NCI-H345 (cell line): ENCODE data around the gene DNM3.
"Not testable (repeated sequence)": the region's sequence is repeated elsewhere in the genome, so short reads cannot be mapped to it uniquely, and the experiment has no call there.

ENCODE experiments used
- DNase-seq: peaks from one replicate; lab custom pipeline; 2025; lab: John Stamatoyannopoulos, UW

Gene DNM3

DNA sequence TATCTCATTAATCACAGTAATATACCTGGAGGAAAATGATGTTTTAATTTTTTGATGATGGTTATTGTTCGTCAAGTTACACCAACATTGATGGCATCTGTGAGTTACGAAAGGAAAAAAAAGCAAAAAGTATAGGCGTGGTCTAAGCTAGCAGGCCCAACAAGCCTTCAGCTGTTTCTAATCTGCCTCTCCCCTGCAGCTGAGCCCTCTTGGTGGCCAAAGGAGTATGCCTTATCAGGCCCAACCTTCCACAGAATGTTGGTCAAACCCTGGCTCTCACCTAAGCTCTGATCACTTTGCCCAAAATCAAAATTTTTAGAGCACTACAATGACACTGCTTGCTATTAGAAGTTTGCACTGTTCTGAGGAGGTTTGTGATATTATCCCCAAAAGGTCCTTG, 584.0 kb downstream of the DNM3 start:
- no peak for DNase-seq

DNA sequence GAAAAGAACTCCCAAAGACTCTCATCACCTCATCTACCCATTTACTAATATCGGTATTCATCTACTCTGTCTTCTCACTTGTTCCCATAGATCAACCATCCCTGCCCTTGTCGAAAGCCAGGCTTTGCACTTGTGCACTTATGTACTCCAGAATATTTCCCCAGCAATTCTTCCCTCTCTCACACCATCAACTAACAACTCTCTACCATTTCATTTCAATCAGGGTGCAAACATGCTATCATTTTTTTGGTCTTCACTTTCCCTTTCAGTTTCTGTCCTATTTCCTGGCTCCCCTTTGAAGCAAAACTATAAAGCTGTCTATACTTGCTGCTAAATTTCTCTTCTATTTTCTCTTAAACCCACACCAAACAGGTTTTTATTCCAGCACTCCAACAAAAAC, 585.9 kb downstream of the DNM3 start:
- no peak for DNase-seq

DNA sequence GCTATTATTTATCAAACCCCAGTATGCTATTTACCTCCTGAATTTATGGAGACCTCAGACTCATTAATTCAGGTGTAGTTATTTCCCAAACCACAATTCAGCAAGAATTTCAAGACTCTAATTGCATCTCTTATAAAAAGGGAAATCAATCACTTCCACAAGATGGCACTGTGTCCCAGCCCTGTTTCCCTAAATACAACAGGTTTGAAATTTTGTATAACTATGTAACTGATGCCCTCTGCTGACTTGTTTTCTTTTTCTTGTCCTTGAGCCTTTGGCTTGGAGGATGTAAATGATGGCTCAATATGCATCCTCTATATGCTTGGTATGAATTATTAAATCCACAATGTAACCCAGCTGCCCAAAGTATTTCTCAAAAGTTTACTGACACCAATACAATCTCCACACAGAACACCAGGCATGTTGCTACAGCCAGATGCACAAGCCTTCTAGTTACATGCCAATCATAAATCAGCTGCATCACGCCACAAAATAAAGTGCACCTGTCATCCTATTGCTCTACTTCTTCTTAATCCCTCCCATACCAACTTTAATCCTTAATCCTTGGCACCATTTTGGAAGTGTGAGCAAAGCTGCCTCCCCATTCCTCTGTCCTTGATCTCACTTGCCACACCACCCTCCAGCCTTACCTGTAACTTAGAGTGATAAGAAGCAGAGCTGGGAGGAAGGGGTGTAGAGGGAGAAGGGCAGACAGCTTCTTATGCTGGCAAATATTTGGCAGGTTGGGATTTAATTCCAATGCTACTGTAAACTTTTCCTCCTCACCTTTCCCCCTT, 588.2 kb downstream of the DNM3 start:
- DNase-seq, result peak; percentile 53

DNA sequence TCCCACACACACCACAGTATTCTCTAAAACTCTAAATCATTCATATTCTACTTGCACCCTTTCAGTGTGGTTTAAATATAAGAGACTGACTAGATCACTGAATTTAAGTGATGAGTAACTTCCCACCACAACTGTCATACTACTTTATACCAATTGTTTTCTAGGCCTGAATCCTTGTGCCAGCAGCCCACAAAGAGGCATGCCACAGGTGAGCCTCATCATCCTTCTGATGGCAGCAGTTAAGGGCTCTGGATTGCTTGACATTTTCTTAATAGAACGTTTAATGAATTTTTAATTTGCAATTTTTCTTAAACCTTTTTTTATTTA, 588.8 kb downstream of the DNM3 start:
- DNase-seq, result no peak

DNA sequence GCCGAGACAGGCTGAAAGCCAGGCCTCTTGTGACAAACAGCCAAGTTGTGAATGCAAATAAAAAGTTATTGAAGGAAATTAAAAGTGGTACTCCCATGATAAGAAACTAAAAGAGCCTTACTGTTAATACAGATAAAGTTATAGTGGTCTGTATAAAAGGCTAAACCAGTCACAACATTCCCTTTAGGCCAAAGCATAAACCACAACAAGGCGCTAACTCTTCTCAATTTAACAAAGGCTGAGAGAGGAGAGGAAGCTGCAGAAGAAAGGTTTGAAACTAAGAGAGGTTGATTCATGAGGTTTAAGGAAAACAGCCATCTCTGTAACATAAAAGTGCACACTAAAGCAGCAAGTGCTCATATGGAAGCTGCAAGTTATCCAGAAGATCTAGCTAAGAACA, 589.9 kb downstream of the DNM3 start:
- DNase-seq, result no peak

DNA sequence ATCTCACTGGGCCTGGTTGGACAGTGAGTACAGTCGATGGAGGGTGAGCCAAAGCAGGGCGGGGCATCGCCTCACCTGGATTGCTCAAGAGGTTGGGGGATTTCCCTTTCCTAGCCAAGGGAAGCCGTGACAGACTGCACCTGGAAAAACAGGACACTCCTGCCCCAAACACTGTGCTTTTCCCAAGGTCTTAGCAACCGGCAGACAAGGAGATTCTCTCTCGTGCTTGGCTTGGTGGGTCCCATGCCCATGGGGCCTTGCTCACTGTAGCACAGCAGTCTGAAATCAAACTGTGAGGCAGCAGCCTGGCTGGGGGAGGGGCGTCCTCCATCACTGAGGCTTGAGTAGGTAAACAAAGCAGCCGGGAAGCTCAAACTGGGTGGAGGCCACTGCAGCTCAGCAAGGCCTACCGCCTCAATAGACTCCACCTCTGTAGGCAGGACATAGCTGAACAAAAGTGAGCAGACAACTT, 590.5 kb downstream of the DNM3 start:
- peak; percentile 8 for DNase-seq

DNA sequence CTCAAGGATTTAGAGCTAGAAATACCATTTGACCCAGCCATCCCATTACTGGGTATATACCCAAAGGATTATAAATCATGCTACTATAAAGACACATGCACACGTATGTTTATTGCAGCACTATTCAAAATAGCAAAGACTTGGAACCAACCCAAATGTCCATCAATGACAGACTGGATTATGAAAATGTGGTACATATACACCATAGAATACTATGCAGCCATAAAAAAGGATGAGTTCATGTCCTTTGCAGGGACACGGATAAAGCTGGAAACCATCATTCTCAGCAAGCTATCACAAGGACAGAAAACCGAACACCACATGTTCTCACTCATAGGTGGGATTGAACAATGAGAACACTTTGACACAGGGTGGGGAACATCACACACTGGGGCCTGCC, 595.9 kb downstream of the DNM3 start:
- not testable (repeated sequence) for DNase-seq

DNA sequence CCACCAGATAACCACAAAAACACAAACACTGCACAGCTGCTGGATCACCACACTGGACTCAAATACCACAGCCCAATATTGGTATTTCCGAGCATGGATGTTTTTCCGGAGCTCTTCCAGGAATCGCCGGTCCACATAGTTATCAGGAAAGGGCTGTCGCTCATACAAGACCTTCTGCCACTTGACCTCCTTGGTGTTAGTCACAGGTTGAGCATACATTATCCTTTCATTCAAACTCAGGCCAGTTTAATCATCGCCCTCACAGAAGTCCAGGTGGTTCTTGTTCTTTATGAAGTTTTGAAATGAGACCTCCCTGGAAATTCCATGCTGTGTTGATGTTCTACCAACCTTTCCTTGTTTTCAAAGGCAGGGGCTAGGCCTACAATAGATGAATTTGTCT, 601.1 kb downstream of the DNM3 start:
- DNase-seq, result no peak

DNA sequence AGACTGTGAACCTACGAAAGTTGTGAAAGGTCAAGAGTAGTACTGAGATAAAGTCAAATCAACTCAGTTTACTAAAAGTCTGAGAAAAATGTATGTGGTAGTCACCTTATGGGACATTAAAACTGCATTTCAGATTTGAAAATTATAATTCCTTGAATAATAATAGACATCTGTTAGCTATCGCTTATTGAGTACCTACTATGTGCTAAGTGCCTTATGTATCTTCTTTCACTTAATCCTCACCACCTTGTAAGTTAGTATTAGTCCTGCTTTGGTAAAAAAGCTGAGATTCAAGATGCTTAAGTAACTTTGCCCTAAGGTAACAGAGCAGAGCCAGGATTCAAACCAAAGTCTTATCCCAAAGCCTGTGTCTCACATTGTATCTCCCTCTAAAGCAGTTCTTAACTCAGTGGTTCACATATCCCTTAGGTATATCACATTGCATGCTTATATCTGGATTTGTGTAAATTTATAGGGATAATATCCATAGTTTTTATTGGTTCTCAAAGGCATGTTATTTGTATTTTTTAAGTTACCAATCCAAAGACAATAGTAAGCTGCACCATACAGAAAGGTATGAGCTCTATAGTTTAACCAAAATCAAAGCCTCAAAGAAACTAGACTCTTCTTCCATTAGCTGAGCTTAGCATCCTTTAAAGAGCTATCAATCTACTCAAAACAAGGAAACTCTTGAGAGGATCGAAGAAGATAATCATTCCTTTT, 601.7 kb downstream of the DNM3 start:
- DNase-seq, result no peak

DNA sequence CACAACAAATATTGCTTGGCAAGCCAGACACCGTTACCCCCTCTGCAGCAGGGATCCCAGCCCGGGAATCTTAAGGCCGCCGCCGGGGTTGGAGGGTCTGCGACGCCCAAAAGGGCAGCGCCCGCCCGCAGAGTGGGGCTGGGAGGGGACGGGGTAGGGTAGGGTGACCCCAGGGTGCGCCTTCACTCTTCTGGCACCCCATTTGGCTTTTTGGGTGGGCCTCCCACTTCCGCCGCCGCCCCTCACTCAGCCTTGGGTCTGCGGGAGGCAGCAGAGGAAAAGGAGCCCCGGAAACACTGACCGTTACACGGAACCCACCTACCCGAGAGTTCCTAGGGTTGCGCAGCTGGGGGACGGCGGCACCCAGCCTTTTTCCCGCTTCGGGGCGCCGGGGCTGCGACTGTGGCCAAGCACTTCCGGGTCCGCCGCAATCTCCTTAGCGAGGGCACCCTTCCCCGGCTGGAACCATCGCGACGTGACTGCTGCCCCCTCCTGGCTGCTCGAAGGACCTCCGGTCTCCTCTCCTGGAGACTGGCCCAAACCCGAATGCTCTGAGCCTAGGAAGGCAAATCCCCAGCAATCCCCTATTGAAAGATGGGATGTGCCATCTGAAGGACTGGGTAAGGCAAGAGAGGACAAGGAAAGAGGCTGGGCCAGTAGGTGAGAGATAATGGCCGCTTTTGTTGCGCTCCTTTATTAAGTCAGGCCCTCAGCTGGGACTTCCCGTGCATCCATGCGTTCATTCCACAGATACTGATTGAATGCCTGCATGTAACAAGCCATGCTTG, 602.6 kb downstream of the DNM3 start, which contains the start of gene PIGC:
Gene PIGC (minus strand): TSS at position 404 of the 788 bp plus-strand sequence. CDS start 1,447 bp downstream, outside the sequence.
- DNase-seq, result peak; percentile 92

DNA sequence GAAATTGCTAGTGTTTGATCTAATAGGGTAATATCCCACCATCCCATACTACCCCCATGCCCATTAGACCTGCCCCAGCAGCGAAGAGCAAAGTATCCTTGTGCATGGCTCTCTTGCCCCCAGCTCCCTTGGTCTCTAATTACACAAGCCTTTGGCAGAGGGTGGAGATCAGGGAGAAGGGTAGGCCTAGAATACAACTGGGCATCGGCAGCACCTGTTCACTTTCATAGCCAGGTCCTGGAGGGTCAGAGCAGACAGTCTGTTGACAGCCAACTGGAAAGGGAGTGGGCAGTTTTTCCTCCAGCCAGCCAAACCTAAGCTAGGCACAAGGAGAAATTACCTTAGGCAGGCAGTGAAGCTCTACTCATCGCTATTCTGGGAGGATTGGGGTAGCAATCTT, 605.2 kb downstream of the DNM3 start:
- DNase-seq, result no peak

DNA sequence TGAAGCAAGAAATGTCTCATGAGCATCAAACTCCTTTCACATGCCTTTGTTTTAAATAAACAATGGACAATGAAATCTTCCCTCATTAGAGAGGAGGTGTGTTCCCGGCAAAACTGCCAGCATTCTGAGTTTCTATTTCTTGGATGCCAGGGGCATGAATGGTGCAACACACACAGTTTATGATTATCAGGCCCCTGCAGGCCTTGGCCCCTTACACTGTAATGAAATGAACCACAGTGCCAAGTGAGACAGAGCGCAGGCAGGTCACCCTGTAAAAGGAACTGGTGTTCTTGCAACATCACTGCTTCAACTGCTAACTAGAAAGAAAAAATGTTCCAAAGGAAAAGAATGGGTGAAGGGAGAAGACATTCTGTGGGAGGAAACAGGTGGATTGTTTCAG, 606.3 kb downstream of the DNM3 start:
- DNase-seq, result no peak

DNA sequence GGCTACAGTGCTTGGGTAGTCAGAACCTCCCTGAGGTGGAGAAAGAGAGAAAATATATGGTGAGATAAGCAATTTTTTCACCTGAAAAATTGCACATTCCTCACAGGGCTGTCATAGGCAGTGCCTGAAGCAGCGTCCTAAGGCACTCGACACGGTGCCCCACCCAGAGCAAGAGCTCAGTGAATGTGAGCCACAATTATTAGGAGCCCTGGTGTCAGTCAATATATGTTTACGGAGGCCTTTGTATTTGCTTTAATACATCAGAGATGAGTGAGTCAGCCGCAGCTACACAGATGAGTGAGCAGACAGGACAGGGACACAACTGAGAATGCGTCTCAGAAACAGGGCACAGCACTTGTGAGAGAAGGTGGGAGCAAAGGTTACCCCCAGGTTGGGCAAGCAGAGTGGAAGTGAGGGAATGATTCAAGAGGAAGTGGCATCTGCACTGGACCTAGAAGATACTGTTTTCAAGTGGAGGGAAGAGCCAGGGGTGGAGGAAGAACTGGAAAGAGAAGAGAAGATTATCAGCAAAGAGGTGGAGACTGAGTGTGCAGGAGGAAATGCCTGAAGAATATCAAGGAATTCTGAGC, 607.8 kb downstream of the DNM3 start:
- DNase-seq, result no peak

DNA sequence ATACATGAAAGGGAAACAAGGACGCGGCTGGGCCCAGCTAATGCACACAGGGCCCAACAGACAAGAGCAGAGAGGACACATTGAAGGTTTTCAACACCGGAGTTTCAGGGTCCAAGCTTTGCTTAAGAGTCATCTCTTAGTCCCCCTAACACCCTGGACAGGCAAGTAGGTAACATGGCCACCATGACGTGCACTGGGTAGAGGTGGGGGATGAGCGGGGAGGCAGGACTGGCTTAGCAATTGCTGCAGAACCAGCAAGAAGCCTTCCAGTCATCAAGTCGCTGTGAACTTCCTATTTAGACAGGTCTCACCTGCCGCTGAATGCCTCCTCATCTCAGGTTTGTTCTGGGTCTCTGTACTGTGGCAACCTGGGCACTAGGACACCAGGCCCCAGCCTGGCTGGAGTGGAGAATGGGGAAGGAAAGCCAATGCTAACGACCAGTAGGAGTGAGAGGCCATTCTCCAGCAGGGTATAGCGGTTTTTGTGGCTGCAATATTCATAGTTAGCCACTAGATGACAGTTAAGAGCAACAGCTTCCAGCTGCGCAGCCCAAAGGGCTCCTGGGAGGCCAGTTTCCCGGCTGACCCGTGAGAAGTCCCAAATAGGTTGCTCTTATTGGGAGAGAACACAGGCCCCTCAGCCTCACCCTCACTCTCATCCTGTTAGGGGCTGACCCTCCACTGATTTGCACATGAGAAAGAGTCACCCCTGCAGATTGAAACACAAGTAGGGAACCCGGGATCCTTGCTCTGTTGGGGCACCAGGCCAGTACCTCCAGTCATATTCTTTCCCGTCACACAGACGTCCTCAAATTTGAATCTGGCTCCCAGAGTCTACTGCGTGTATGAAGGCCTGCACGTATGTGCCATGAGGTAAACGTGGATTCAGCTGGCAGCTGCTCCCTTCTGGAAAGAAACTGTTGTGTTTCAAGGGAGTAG, 608.6 kb downstream of the DNM3 start:
- peak; percentile 46 for DNase-seq

DNA sequence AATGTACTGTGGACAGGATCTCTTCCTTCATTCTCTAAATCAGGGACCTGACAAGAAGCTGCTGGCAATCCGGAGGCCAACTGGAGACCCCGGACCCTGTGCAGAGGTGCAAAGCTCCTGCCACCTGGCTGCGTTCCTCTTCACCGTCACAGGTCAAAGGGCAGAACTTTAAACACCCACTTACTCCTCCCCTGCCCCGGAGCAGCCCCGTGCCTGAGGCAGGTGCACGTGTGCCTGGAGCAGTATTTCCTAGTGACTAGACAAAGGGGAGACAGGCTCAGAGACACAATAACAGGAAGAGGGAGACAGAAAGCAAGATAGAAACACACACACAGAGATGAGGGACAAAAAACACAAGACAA, 609.2 kb downstream of the DNM3 start:
- peak; percentile 50 for DNase-seq

DNA sequence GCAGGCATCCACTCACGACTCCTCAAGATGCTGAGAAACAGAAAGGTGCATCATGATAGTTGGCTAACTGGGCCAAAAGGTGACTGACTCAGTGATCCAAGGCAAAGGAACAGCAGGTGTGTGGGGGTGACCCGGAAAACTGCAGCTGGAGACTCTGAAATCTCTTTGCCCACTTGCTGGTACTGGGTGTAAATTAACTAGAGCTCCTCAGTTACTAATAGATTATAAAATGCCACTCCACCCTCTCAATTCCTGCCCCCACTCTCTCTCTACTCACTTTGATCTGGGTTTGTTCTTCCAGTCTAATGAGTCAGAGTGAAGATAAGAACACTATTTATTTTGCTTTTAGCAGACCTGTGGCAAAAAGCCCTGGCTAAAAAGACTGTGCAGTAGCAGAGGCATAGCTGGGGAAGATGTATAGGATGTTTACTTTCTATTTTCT, 609.7 kb downstream of the DNM3 start:
- DNase-seq, result no peak

DNA sequence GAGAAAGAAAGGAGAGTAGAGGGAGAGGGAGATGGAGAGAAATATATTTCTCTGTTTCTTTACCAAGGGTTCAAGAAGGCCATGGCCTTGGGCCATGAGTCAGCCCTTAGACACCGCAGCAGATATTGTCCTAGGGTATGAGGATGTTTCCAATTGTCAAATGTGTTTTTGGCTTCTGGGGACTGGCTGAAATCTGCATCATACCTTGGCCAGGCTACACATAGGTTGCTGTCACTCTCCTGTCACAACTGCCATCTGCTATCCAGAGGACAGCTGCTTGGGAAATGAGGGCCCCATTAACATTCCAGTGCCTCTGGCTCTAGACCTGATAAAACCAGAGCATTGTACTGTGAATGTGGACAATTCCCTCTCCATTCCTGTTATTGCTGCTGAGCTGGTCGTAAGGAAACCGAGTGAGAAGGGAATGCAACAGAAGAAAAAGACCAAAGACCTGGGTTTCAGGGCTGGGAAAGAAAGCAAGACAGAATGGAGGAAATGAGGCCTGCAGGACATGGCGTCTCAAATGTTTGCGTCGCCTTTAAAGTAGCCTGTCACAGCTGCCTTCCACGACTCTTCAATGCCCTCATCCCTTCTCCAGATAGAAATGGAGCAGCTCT, 611.3 kb downstream of the DNM3 start:
- no peak for DNase-seq

DNA sequence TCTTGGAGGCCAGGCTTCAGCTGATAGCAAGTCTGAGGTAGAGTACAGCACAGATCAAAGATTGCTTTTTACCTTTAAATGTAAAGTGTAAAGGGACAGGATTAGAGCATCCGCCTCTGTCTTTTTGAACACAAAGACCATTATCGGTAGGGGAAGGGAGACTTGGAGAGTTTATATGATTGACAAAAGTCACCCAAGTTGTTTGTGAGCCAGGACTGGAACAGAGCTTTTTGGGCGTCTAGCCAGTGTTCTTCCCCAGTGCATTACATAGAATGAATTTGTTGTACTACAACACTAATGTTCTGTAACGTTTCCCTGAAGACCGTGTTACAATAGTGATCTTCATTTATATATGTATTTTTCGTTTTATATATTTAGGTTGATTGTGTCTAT, 611.9 kb downstream of the DNM3 start:
- no peak for DNase-seq

DNA sequence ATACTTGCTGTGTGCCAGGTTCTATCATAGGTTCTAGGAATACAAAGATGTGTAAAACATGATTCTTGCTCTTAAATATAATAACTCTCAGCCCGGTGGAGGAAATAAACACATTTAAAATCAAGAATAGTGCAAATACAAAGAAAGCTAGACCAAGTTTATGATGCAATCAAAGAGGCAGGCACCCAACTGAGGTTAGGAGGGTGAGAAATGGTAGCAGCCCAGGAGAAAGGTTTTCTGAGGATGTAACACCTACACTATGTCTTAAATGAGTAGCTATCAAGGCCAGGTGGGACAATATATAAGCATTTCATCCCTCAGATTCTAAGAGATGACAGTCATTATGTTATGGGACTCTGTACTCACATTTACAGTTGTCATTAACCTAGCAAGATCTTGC, 612.3 kb downstream of the DNM3 start:
- no peak for DNase-seq

DNA sequence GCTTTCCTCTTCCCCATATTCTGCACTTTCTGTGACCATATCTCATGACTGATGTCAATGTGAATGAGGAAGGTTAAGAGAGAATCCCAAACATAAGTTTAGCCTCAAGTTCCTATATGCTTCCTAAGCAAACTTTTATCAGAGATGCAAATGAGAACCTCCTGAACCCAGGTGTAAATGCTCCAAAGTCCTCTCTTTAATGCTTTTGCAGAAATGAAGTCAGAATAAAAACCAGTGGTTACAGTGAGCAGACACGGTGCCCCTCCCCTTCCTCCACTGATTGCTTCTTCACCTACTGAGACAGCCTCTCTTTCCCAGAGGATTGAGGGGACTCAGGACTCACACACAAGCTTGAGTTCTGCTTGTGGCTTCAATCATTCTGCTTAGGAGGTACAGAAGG, 614.2 kb downstream of the DNM3 start:
- no peak for DNase-seq

DNA sequence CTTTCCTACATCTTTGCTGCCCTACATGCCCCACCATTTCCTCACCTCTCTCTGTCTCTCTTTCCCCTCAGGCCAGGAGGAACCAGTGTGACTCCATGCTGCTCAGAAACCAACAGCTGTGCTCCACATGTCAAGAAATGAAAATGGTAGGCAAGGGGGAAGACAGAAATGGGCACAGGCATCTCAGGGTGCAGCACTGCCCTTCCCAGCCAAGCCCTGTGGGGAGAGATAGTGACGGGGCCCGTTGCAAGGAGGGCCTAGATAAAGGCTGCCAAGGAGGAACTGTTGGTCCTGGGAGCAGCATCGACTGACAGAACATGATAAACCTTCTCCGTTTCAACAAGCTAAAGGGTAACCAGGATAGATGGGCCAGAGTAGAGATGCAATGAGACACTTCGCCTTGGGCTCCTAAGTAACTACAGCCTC, 615.1 kb downstream of the DNM3 start:
- DNase-seq, result no peak
